Thyroid gland (tissue), 4 donors: ENCODE measurements around the gene ARHGAP10. TPM values are rescaled to one million over a fixed set of nuclear protein-coding genes. Genes with fewer than 3 reads are reported as not detected.

Source experiments
- DNase-seq, 2 donors: peaks; one replicate each; pipeline ENCODE4 v3.0.0-alpha.2; 2019
- H3K27ac ChIP-seq, 3 donors: fragments of 200-600 bp; sonication (generic); 1 replicate in 2 of 3; 2 replicates in 1 of 3; pipeline ENCODE4 v1.5.1; 2016 to 2019; ENCODE audit warnings: mild to moderate bottlenecking in 1 of 3, moderate library complexity in 1 of 3
- H3K27me3 ChIP-seq: fragments of 200-600 bp; sonication (generic); one replicate; pipeline ENCODE4 v1.5.1; 2019
- H3K36me3 ChIP-seq, 2 donors: fragments of 200-600 bp; sonication (generic); one replicate each; pipeline ENCODE4 v1.5.1; 2016 to 2019
- H3K4me1 ChIP-seq, 2 donors: fragments of 200-600 bp; sonication (generic); one replicate each; pipeline ENCODE4 v1.5.1; 2017 to 2019
- H3K4me3 ChIP-seq, 3 donors: fragments of 200-600 bp; sonication (generic); replicated peaks in 1 of 3; 1 replicate in 2 of 3; 2 replicates in 1 of 3; pipeline ENCODE4 v1.5.1; 2016; ENCODE audit warnings: mild to moderate bottlenecking in 1 of 3
- H3K9me3 ChIP-seq: fragments of 200-600 bp; sonication (generic); one replicate; pipeline ENCODE4 v1.5.1; 2017
- POLR2A ChIP-seq, 2 donors: fragments of 450-650 bp; IDR thresholded peaks; one replicate each; pipeline ENCODE4 v1.6.1; 2017; ENCODE audit warnings: antibody characterized with exemption in 2 of 2, mild to moderate bottlenecking in 2 of 2, moderate library complexity in 1 of 2
- WGBS, 2 donors: methylation state at CpG; one replicate each; pipeline ENCODE4 v1.1.5; 2017; 5-methylcytosine and 5-hydroxymethylcytosine counted together
- intact Hi-C: fragments of 100-400 bp; cut with DNase I; formaldehyde crosslinking; loops from one replicate; pipeline ENCODE4 v1.15.1; 2023
- total RNA-seq, 4 donors: library from RNA; depleted of rRNA; stranded (reverse); fragments of >200 nt; gene quantifications; one replicate each; pipeline ENCODE4 v1.2.3, GENCODE V29; 2016
- TF ChIP-seq, protein P1 (sequence below), 6 experiments: fragments of 200-600 bp in 3 of 6; fragments of 450-650 bp in 3 of 6; sonication (generic) in 3 of 6; IDR thresholded peaks; one replicate each; pipeline ENCODE4 v1.5.1; 2016 to 2019; ENCODE audit warnings: antibody characterized with exemption in 6 of 6, mild to moderate bottlenecking in 2 of 6, inconsistent platforms in 1 of 6, moderate library complexity in 1 of 6

ARHGAP10 gene
- total RNA-seq, 4 donors from 2014 or later = 39.5 to 78.4 (median 42.0) TPM

DNA sequence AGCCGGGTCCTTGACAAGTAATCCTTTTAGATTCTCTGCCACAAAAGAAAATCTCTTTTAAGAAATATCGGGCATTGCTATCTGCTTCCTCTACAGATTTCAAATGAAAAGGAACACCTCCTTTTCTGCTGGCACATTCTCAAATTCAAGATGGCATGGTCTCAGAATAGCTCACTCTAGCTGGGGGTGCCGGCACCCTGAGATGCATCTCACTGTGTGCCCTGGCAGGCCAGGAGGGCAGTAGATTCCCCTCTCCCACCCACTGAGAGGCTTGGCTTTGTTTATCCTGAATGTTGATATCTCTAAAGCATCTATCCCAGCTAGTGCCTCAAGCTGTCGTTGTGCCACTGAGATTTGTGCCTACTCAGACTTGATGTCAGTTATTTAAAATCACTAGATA lies 319.5 kb downstream of the ARHGAP10 start:
- whole genome bisulfite sequencing, 2 donors = 91 to 97% methylated on average over 4 of the region's 4 CpGs
- H3K36me3 ChIP-seq = no peaks in the 10 kb centered on the region
- no peaks in the 10 kb centered on the region for H3K27me3 ChIP-seq
- H3K27ac ChIP-seq = no peak overlapping the region
- no peak for DNase-seq
- H3K9me3 ChIP-seq = no peaks in the 10 kb centered on the region
- H3K4me1 ChIP-seq = peaks cover 0 to 6% of the 10 kb centered on the region in 2 donors
- no peak overlapping the region for H3K4me3 ChIP-seq
- TF ChIP-seq POLR2A (IDR thresholded peaks at IDR 0.05) = no peak
- TF ChIP-seq, protein P1, sequence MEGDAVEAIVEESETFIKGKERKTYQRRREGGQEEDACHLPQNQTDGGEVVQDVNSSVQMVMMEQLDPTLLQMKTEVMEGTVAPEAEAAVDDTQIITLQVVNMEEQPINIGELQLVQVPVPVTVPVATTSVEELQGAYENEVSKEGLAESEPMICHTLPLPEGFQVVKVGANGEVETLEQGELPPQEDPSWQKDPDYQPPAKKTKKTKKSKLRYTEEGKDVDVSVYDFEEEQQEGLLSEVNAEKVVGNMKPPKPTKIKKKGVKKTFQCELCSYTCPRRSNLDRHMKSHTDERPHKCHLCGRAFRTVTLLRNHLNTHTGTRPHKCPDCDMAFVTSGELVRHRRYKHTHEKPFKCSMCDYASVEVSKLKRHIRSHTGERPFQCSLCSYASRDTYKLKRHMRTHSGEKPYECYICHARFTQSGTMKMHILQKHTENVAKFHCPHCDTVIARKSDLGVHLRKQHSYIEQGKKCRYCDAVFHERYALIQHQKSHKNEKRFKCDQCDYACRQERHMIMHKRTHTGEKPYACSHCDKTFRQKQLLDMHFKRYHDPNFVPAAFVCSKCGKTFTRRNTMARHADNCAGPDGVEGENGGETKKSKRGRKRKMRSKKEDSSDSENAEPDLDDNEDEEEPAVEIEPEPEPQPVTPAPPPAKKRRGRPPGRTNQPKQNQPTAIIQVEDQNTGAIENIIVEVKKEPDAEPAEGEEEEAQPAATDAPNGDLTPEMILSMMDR (IDR thresholded peaks at IDR 0.05) = no peak
- intact Hi-C loops = no loop called here

DNA sequence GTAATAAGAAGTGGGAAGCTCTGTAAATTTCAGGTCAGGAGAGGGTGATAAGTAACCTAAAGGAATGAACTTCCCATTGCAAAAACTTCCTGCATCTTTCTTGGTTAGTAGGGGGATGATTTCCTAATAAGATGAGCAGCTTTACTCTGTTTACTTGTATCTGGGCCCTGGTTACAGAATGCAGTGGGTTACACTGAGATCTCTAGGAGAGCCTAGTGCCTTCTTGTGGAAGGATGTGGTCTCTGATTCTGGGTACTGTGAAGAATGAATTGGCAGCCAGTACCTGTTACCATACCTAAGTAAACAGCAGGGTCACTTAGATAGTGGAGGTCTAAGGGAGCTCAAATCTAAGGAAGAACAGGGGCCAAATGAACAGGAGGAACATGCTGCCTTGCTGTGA lies 320.6 kb downstream of the ARHGAP10 start:
- TF ChIP-seq, protein P1 (IDR thresholded peaks at IDR 0.05) = peak in 2 of 6 experiments; percentile 4 to 11
- TF ChIP-seq POLR2A (IDR thresholded peaks at IDR 0.05) = no peak
- Histone ChIP-seq H3K27ac (no peak overlapping the region), H3K9me3 (no peaks in the 10 kb centered on the region), H3K27me3 (no peaks in the 10 kb centered on the region), H3K4me1 (peaks cover 0 to 6% of the 10 kb centered on the region in 2 donors), H3K4me3 (no peak overlapping the region), H3K36me3 (no peaks in the 10 kb centered on the region)
- intact Hi-C loops = no loop called here
- DNase-seq = no peak

DNA sequence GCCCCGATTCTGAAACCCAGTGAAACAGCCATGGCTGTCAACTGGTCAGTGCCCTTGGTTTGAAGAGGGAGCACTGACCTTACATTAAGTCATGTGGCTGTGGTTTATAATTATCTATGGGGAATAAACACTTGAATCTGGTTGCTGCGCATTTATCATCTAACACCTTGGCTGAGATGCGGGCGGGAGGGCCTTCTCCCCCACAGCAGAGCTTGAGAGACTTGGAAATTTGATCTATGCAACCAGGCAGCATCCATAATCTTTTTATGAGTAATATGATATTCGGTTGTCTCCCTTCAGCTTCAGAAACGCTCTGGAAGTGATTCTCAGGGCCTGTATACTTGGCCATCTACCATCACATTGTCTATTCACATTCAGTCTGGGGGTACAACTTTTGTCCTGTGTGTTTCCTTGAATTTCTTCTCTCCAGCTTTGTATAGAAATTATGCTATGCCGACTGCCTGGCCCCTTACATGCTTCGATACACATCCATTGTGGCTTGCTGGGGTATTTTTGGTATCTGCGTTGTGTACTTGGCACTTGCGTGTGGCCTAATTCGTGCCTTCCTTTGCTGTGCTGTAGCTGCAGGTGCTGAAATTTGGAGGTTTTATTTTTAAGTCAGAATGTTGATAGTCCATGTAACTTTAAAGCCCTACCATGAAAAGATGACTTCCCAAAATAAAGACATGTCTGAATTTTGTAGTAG lies 321.6 kb downstream of the ARHGAP10 start:
- no peaks in the 10 kb centered on the region for H3K36me3 ChIP-seq
- H3K27me3 ChIP-seq = no peaks in the 10 kb centered on the region
- H3K9me3 ChIP-seq = no peaks in the 10 kb centered on the region
- no peak for DNase-seq
- H3K4me1 ChIP-seq = peaks cover 0 to 6% of the 10 kb centered on the region in 2 donors
- WGBS, 2 donors = 96 to 98% methylated on average over 11 of the region's 11 CpGs
- TF ChIP-seq, protein P1 (IDR thresholded peaks at IDR 0.05) = no peak
- TF ChIP-seq POLR2A (IDR thresholded peaks at IDR 0.05) = no peak
- intact Hi-C loops = no loop called here
- no peak overlapping the region for H3K4me3 ChIP-seq
- H3K27ac ChIP-seq = no peak overlapping the region

DNA sequence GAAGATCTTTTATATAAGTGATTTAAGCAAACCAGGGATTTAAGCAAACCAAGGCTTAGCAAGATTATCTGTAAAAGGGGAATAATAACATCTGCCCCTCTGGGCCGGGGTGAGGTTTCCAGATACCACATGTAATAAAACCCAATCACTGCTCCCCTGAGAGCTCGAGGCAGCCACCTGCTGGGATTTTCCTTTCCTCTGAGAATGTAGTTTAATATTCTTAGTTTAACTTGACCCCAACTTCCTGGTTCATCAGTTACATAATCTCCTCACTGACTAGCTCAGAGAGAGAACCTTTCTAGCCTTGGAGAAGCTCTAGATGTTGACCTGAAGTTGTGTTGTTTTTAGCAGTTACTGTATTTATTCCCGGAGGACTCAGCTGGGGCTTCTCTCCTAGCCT lies 322.4 kb downstream of the ARHGAP10 start:
- TF ChIP-seq, protein P1 (IDR thresholded peaks at IDR 0.05) = no peak
- TF ChIP-seq POLR2A (IDR thresholded peaks at IDR 0.05) = no peak
- Histone ChIP-seq H3K27ac (no peak overlapping the region), H3K4me1 (peaks cover 0 to 6% of the 10 kb centered on the region in 2 donors), H3K27me3 (no peaks in the 10 kb centered on the region), H3K4me3 (no peak overlapping the region), H3K9me3 (no peaks in the 10 kb centered on the region), H3K36me3 (no peaks in the 10 kb centered on the region)
- intact Hi-C loops = no loop called here
- 37 to 52% methylated on average over 3 of the region's 3 CpGs for WGBS, 2 donors
- no peak for DNase-seq

DNA sequence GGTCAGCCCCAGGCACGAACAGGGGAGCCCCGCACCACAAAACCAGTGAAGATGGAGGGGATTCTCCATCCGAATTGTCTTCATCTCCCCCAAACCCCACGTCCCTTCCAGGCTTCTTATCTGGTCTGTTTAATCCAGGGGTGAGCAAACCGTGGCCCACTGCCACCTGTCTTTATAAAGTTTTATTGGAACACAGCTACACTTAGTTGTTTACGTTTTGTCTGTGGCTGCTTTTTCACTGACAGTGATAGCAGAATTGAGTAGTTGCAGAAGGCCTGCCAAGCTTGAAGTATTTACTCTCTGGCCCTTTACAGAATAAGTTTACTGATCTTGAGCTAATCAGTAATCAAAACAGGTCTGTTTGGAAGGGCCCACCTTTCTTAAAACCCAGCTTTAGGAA lies 324.0 kb downstream of the ARHGAP10 start:
- H3K27me3 ChIP-seq = no peaks in the 10 kb centered on the region
- WGBS, 2 donors = 96% methylated on average over 6 of the region's 6 CpGs
- TF ChIP-seq POLR2A (IDR thresholded peaks at IDR 0.05) = no peak
- TF ChIP-seq, protein P1 (IDR thresholded peaks at IDR 0.05) = no peak
- no peak for DNase-seq
- H3K4me3 ChIP-seq = no peak overlapping the region
- H3K36me3 ChIP-seq = no peaks in the 10 kb centered on the region
- peaks cover 0 to 6% of the 10 kb centered on the region in 2 donors for H3K4me1 ChIP-seq
- no peak overlapping the region for H3K27ac ChIP-seq
- H3K9me3 ChIP-seq = no peaks in the 10 kb centered on the region
- intact Hi-C loops = no loop called here
